ENCODE measurements around the gene WDR35.
A peak's percentile ranks its signal among the peaks of the same experiment; 100 is the strongest.

Gene WDR35

GRCh38 chr2:19916385-19916950 is 73.4 kb downstream of the WDR35 start:
- ATAC-seq: no peak

GRCh38 chr2:19914266-19914975 is 75.5 kb downstream of the WDR35 start:
- ATAC-seq: no peak
- TF ChIP-seq SNAI2 (CRISPR knock-in tag; IDR thresholded peaks at IDR 0.05) (no peak), POU6F1 (CRISPR knock-in tag; IDR thresholded peaks at IDR 0.05; ENCODE audit: borderline replicate concordance, low read depth) (no peak), CSRNP3 (CRISPR knock-in tag; IDR thresholded peaks at IDR 0.05) (no peak), ZFP3 (CRISPR knock-in tag; IDR thresholded peaks at IDR 0.05) (no peak), TCF4 (CRISPR knock-in tag; IDR thresholded peaks at IDR 0.05; ENCODE audit: borderline replicate concordance) (no peak), CSDC2 (CRISPR knock-in tag; IDR thresholded peaks at IDR 0.05) (no peak), PPARA (CRISPR knock-in tag; IDR thresholded peaks at IDR 0.05; ENCODE audit: borderline replicate concordance) (no peak)

More at GRCh38 chr2:19916385-19916950, 73.4 kb downstream of the WDR35 start:
- TF ChIP-seq TOX (CRISPR knock-in tag; IDR thresholded peaks at IDR 0.05; ENCODE audit: borderline replicate concordance): no peak
- no peak for TF ChIP-seq ZNF70 (CRISPR knock-in tag; IDR thresholded peaks at IDR 0.05)
- TF ChIP-seq OSR1 (CRISPR knock-in tag; IDR thresholded peaks at IDR 0.05): no peak
- TF ChIP-seq GLIS3 (CRISPR knock-in tag; IDR thresholded peaks at IDR 0.05): no peak
- no peak for TF ChIP-seq ESRRG (CRISPR knock-in tag; IDR thresholded peaks at IDR 0.05)
- TF ChIP-seq ZFP30 (CRISPR knock-in tag; IDR thresholded peaks at IDR 0.05): no peak
- no peak for TF ChIP-seq CSDC2 (CRISPR knock-in tag; IDR thresholded peaks at IDR 0.05)
- TF ChIP-seq BACH2 (CRISPR knock-in tag; IDR thresholded peaks at IDR 0.05; ENCODE audit: borderline replicate concordance): no peak
- no peak for TF ChIP-seq ZNF565 (CRISPR knock-in tag; conservative IDR thresholded peaks at IDR 0.05; ENCODE audit: low read depth)
- TF ChIP-seq ZNF8 (CRISPR knock-in tag; IDR thresholded peaks at IDR 0.05): no peak
- TF ChIP-seq RARB (CRISPR knock-in tag; IDR thresholded peaks at IDR 0.05): no peak
- no peak for TF ChIP-seq SNAI2 (CRISPR knock-in tag; IDR thresholded peaks at IDR 0.05)
- no peak for TF ChIP-seq PATZ1 (CRISPR knock-in tag; IDR thresholded peaks at IDR 0.05; ENCODE audit: borderline replicate concordance)
- no peak for TF ChIP-seq ISL1 (CRISPR knock-in tag; IDR thresholded peaks at IDR 0.05)

- ATAC-seq: peak; percentile 63
- TF ChIP-seq ZNF8 (CRISPR knock-in tag; IDR thresholded peaks at IDR 0.05) (no peak), ZFP3 (CRISPR knock-in tag; IDR thresholded peaks at IDR 0.05) (no peak), ARNTL (CRISPR knock-in tag; IDR thresholded peaks at IDR 0.05; ENCODE audit: borderline replicate concordance, low read depth) (no peak), ZNF70 (CRISPR knock-in tag; IDR thresholded peaks at IDR 0.05) (no peak), OSR1 (CRISPR knock-in tag; IDR thresholded peaks at IDR 0.05) (no peak), PATZ1 (CRISPR knock-in tag; IDR thresholded peaks at IDR 0.05; ENCODE audit: borderline replicate concordance) (no peak), ZNF565 (CRISPR knock-in tag; conservative IDR thresholded peaks at IDR 0.05; ENCODE audit: low read depth) (no peak), TOX (CRISPR knock-in tag; IDR thresholded peaks at IDR 0.05; ENCODE audit: borderline replicate concordance) (no peak), ZFP30 (CRISPR knock-in tag; IDR thresholded peaks at IDR 0.05) (no peak), ZC3H10 (CRISPR knock-in tag; IDR thresholded peaks at IDR 0.05) (no peak), ISL1 (CRISPR knock-in tag; IDR thresholded peaks at IDR 0.05) (no peak), CSRNP3 (CRISPR knock-in tag; IDR thresholded peaks at IDR 0.05) (no peak), TCF4 (CRISPR knock-in tag; IDR thresholded peaks at IDR 0.05; ENCODE audit: borderline replicate concordance) (no peak), BACH2 (CRISPR knock-in tag; IDR thresholded peaks at IDR 0.05; ENCODE audit: borderline replicate concordance) (no peak), GLIS3 (CRISPR knock-in tag; IDR thresholded peaks at IDR 0.05) (no peak)
Observed at GRCh38 chr2:19911808-19912509, 77.9 kb downstream of the WDR35 start.
